HEK293T (cell line): ENCODE results near the gene DYNC2I2.

ENCODE experiments used
- CTCF ChIA-PET: fragments of 350-600 bp; formaldehyde crosslinking; extraction: SDS; loops from one replicate; lab custom pipeline; 2021; ENCODE audit warnings: antibody characterized with exemption, inconsistent platforms; lab: Yijun Ruan, JAX
- POLR2A ChIA-PET: fragments of 350-600 bp; formaldehyde crosslinking; extraction: SDS; loops from one replicate; lab custom pipeline; 2020; ENCODE audit warnings: antibody characterized with exemption, inconsistent platforms; lab: Yijun Ruan, JAX
- DNase-seq: peaks from one replicate; pipeline ENCODE4 v3.0.0; 2012; ENCODE audit warnings: mixed read lengths; ENCODE audit errors: extremely low spot score
- ARNT ChIP-seq: fragments of 450-650 bp; IDR thresholded peaks from 2 replicates; pipeline ENCODE4 v1.6.1; 2017; ENCODE audit warnings: mild to moderate bottlenecking
- BHLHE40 ChIP-seq: fragments of 450-650 bp; IDR thresholded peaks from 2 replicates; pipeline ENCODE4 v1.6.1; 2016; ENCODE audit warnings: mild to moderate bottlenecking, moderate library complexity, borderline replicate concordance
- CTBP1 ChIP-seq: fragments of 450-650 bp; IDR thresholded peaks from 2 replicates; pipeline ENCODE4 v1.6.1; 2016; ENCODE audit warnings: borderline replicate concordance
- ELF4 ChIP-seq: fragments of 450-650 bp; IDR thresholded peaks from 2 replicates; pipeline ENCODE4 v1.6.1; 2017; ENCODE audit warnings: antibody characterized with exemption
- FOXA1 ChIP-seq: fragments of 450-650 bp; IDR thresholded peaks from 2 replicates; pipeline ENCODE4 v1.6.1; 2016; ENCODE audit warnings: mild to moderate bottlenecking
- FOXK2 ChIP-seq: fragments of 450-650 bp; IDR thresholded peaks from 2 replicates; pipeline ENCODE4 v1.6.1; 2016; ENCODE audit warnings: mild to moderate bottlenecking
- FOXM1 ChIP-seq: fragments of 450-650 bp; IDR thresholded peaks from 2 replicates; pipeline ENCODE4 v1.6.1; 2017; ENCODE audit warnings: mild to moderate bottlenecking, borderline replicate concordance
- HDGF ChIP-seq: fragments of 450-650 bp; IDR thresholded peaks from 2 replicates; pipeline ENCODE4 v1.6.1; 2017; ENCODE audit warnings: antibody characterized with exemption, borderline replicate concordance
- L3MBTL2 ChIP-seq: fragments of 450-650 bp; conservative IDR thresholded peaks from 2 replicates; pipeline ENCODE4 v1.6.1; 2016; ENCODE audit warnings: mild to moderate bottlenecking
- LEF1 ChIP-seq: fragments of 450-650 bp; IDR thresholded peaks from 2 replicates; pipeline ENCODE4 v1.6.1; 2017; ENCODE audit warnings: mild to moderate bottlenecking, borderline replicate concordance
- NFRKB ChIP-seq: fragments of 450-650 bp; IDR thresholded peaks from 2 replicates; pipeline ENCODE4 v1.6.1; 2016; ENCODE audit warnings: mild to moderate bottlenecking, moderate library complexity
- PKNOX1 ChIP-seq: fragments of 450-650 bp; IDR thresholded peaks from 2 replicates; pipeline ENCODE4 v1.6.1; 2016
- SP1 ChIP-seq: fragments of 450-650 bp; IDR thresholded peaks from 2 replicates; pipeline ENCODE4 v1.6.1; 2017
- SUZ12 ChIP-seq: fragments of 450-650 bp; IDR thresholded peaks from 2 replicates; pipeline ENCODE4 v1.6.1; 2016; ENCODE audit warnings: mild to moderate bottlenecking
- TARDBP ChIP-seq: fragments of 450-650 bp; IDR thresholded peaks from 2 replicates; pipeline ENCODE4 v1.6.1; 2016
- ZNF384 ChIP-seq: fragments of 450-650 bp; IDR thresholded peaks from 2 replicates; pipeline ENCODE4 v1.6.1; 2016

DYNC2I2 gene

DNA sequence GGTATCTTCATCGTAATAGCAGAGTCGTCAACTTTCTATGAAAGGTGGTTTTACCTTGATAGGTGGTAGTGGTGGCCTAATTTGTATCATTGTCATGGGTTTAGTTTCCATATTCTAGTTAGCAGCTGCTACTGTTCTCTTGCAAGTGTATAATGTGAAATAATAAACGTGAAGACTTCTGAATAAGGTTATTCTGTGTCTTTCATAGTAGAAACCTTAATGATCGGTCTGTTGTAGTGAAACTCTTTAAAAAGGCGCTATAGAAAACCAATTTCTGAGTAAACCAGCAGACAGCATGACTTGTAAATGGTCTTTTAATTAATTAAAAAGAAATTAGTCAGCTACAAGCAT is 34.0 kb upstream of the DYNC2I2 start:
- ChIA-PET CTCF (no interaction called here), POLR2A (no interaction called here)
- no peak for DNase-seq
- TF ChIP-seq TARDBP (no peak), LEF1 (no peak), SP1 (no peak), FOXK2 (no peak), ELF4 (no peak), NFRKB (no peak), SUZ12 (no peak), FOXA1 (no peak)

GRCh38 chr9:128689820-128690683 is 33.4 kb upstream of the DYNC2I2 start:
- POLR2A ChIA-PET = interaction anchor here (0.8 to 3.1 kb wide), 13 partner anchors 8 to 205 kb away, joined by 3 to 10 read pairs (median 4); partner anchors contain the start of genes DYNC2I2, ENDOG, SPOUT1 and ZDHHC12
- CTCF ChIA-PET = interaction anchor here (2.5 kb wide), 1 partner anchor 12 kb away, joined by 9 read pairs; the partner anchor contains the start of gene PKN3
- peak; percentile 76 for DNase-seq
- no peak for TF ChIP-seq CTBP1
- TF ChIP-seq LEF1 = no peak
- no peak for TF ChIP-seq ELF4
- TF ChIP-seq FOXA1 = no peak
- TF ChIP-seq SUZ12 = no peak
- no peak for TF ChIP-seq PKNOX1
- TF ChIP-seq SP1 = no peak
- TF ChIP-seq NFRKB = no peak
- TF ChIP-seq ZNF384 = no peak
- TF ChIP-seq FOXM1 = no peak
- TF ChIP-seq TARDBP = no peak
- no peak for TF ChIP-seq L3MBTL2
- TF ChIP-seq FOXK2 = no peak

- peak; percentile 33 for DNase-seq
- ChIA-PET POLR2A (interaction anchor here (0.7 to 3.1 kb wide), 15 partner anchors 8 to 204 kb away, joined by 3 to 10 read pairs (median 4); partner anchors contain the start of genes DYNC2I2, ENDOG, SPOUT1 and ZDHHC12), CTCF (interaction anchor here (0.5 to 2.5 kb wide), 2 partner anchors 13 to 106 kb away, joined by 3 to 9 read pairs; partner anchors contain the start of gene PKN3)
- TF ChIP-seq FOXK2 = no peak
- TF ChIP-seq L3MBTL2 = no peak
- TF ChIP-seq ELF4 = no peak
- no peak for TF ChIP-seq HDGF
- no peak for TF ChIP-seq SUZ12
- no peak for TF ChIP-seq BHLHE40
- no peak for TF ChIP-seq FOXA1
- no peak for TF ChIP-seq ZNF384
- no peak for TF ChIP-seq LEF1
Observed at GRCh38 chr9:128689293-128689774, 32.7 kb upstream of the DYNC2I2 start.

- ChIA-PET POLR2A (interaction anchor here (0.7 to 3.1 kb wide), 16 partner anchors 8 to 392 kb away, joined by 3 to 10 read pairs (median 4); partner anchors contain the start of genes DOLPP1, DYNC2I2, ENDOG and SPOUT1), CTCF (interaction anchor here (0.5 to 2.5 kb wide), 3 partner anchors 14 to 106 kb away, joined by 3 to 9 read pairs (median 6); partner anchors contain the start of gene PKN3)
- no peak for TF ChIP-seq NFRKB
- peak; percentile 47; the same call in 1 of the 2 replicates for TF ChIP-seq L3MBTL2
- no peak for TF ChIP-seq SP1
- DNase-seq = peak; percentile 97
Observed at GRCh38 chr9:128688501-128689292, 32.0 kb upstream of the DYNC2I2 start, which contains the start of gene SET. SET (plus strand) TSS chr9:128689222; CDS start chr9:128689583, 361 bp downstream.

- no peak for DNase-seq
- TF ChIP-seq TARDBP (no peak), SP1 (no peak), FOXK2 (no peak), SUZ12 (no peak), ELF4 (no peak), CTBP1 (no peak), FOXA1 (no peak), L3MBTL2 (no peak), BHLHE40 (no peak), PKNOX1 (0 out of 2 replicates have a peak, but pooled peaks have one; percentile 3), FOXM1 (no peak), HDGF (no peak), NFRKB (no peak), ARNT (no peak), ZNF384 (peak; percentile 82), LEF1 (no peak)
- ChIA-PET CTCF (no interaction called here), POLR2A (interaction anchor here (1.0 to 3.1 kb wide), 2 partner anchors 33 to 394 kb away, joined by 3 to 10 read pairs; partner anchors contain the start of gene DOLPP1)
Observed at GRCh38 chr9:128687453-128687852, 30.8 kb upstream of the DYNC2I2 start.
